WTC11 (cell line): Measurements from ENCODE around the gene C2CD4A. TPM values are rescaled to one million over a fixed set of nuclear protein-coding genes. Genes with fewer than 3 reads are reported as not detected.

Experiments used
- ATAC-seq: fragments of 200-7000 bp; cut with Tn5 transposase; 2 replicates; pipeline ENCODE4 v1.10.0; 2021; ENCODE audit warnings: mild to moderate bottlenecking, moderate library complexity
- CTCF ChIA-PET: fragments of 300-600 bp; sonication (Branson Sonifier 250); formaldehyde crosslinking; loops from one replicate; lab custom pipeline; 2021; ENCODE audit warnings: antibody characterized with exemption; lab: Charles Lee
- POLR2A ChIA-PET: fragments of 350-600 bp; sonication (Branson Sonifier 250); formaldehyde crosslinking; loops from one replicate; lab custom pipeline; 2021; ENCODE audit warnings: antibody characterized with exemption; lab: Charles Lee
- DNase-seq: peaks from one replicate; pipeline ENCODE4 v3.0.0; 2021; ENCODE audit warnings: low spot score
- H3K27ac Mint-ChIP-seq: 2 replicates; pipeline ENCODE4 v1.8.0; 2021; ENCODE audit warnings: mixed read lengths
- H3K27me3 Mint-ChIP-seq: 2 replicates; pipeline ENCODE4 v1.8.0; 2021; ENCODE audit warnings: low read depth, mild to moderate bottlenecking, moderate library complexity, mixed read lengths
- H3K36me3 Mint-ChIP-seq: 2 replicates; pipeline ENCODE4 v1.8.0; 2021; ENCODE audit warnings: mixed read lengths
- H3K4me1 Mint-ChIP-seq: 2 replicates; pipeline ENCODE4 v1.8.0; 2022; ENCODE audit warnings: mixed read lengths
- H3K4me3 Mint-ChIP-seq: 2 replicates; pipeline ENCODE4 v1.8.0; 2021; ENCODE audit warnings: mild to moderate bottlenecking, moderate library complexity, mixed read lengths
- H3K9me3 Mint-ChIP-seq: 2 replicates; pipeline ENCODE4 v1.8.0; 2021; ENCODE audit warnings: mixed read lengths
- CREM ChIP-seq: sonication (generic); formaldehyde crosslinking; IDR thresholded peaks from 2 replicates; pipeline ENCODE4 v1.8.1; 2022; ENCODE audit warnings: mild to moderate bottlenecking, missing genetic modification reagents, moderate library complexity
- EMX1 ChIP-seq: fragments of 250-450 bp; sonication (Bioruptor Pico); IDR thresholded peaks from 2 replicates; pipeline ENCODE4 v1.8.0; 2021; ENCODE audit warnings: mild to moderate bottlenecking
- ESRRA ChIP-seq: sonication (generic); formaldehyde crosslinking; IDR thresholded peaks from 2 replicates; pipeline ENCODE4 v1.8.1; 2022; ENCODE audit warnings: mild to moderate bottlenecking, missing genetic modification reagents, borderline replicate concordance
- ETV6 ChIP-seq: sonication (generic); formaldehyde crosslinking; IDR thresholded peaks from 2 replicates; pipeline ENCODE4 v1.8.1; 2022; ENCODE audit warnings: mild to moderate bottlenecking, missing genetic modification reagents
- FOXK1 ChIP-seq: sonication (generic); formaldehyde crosslinking; IDR thresholded peaks from 2 replicates; pipeline ENCODE4 v1.8.0; 2022; ENCODE audit warnings: mild to moderate bottlenecking, moderate library complexity, missing genetic modification reagents
- GABPB1 ChIP-seq: sonication (generic); formaldehyde crosslinking; IDR thresholded peaks from 2 replicates; pipeline ENCODE4 v1.8.1; 2023; ENCODE audit warnings: mild to moderate bottlenecking, missing genetic modification reagents
- MXD4 ChIP-seq: fragments of 250-450 bp; sonication (Bioruptor Pico); IDR thresholded peaks from 2 replicates; pipeline ENCODE4 v1.8.0; 2021; ENCODE audit warnings: mild to moderate bottlenecking, moderate library complexity, borderline replicate concordance
- NFATC4 ChIP-seq: fragments of 250-450 bp; sonication (Bioruptor Pico); IDR thresholded peaks from 2 replicates; pipeline ENCODE4 v1.9.0; 2021; ENCODE audit warnings: mild to moderate bottlenecking
- NR1H2 ChIP-seq: sonication (generic); formaldehyde crosslinking; IDR thresholded peaks from 2 replicates; pipeline ENCODE4 v1.9.0; 2021; ENCODE audit warnings: mild to moderate bottlenecking, moderate library complexity, missing genetic modification reagents
- OVOL2 ChIP-seq: fragments of 250-450 bp; sonication (Bioruptor Pico); IDR thresholded peaks from 2 replicates; pipeline ENCODE4 v1.9.0; 2021; ENCODE audit warnings: mild to moderate bottlenecking, borderline replicate concordance
- PRRX2 ChIP-seq: fragments of 250-450 bp; sonication (Bioruptor Pico); IDR thresholded peaks from 2 replicates; pipeline ENCODE4 v1.8.0; 2021; ENCODE audit warnings: mild to moderate bottlenecking
- TCF7 ChIP-seq: sonication (generic); formaldehyde crosslinking; IDR thresholded peaks from 2 replicates; pipeline ENCODE4 v1.8.0; 2022; ENCODE audit warnings: mild to moderate bottlenecking, low read depth, missing genetic modification reagents, moderate library complexity
- TEAD1 ChIP-seq: sonication (generic); formaldehyde crosslinking; IDR thresholded peaks from 2 replicates; pipeline ENCODE4 v1.8.0; 2022; ENCODE audit warnings: mild to moderate bottlenecking, missing genetic modification reagents
- TP53 ChIP-seq: sonication (generic); formaldehyde crosslinking; IDR thresholded peaks from 2 replicates; pipeline ENCODE4 v1.8.1; 2023; ENCODE audit warnings: mild to moderate bottlenecking, missing genetic modification reagents
- ZBTB21 ChIP-seq: sonication (generic); formaldehyde crosslinking; IDR thresholded peaks from 2 replicates; pipeline ENCODE4 v1.8.1; 2023; ENCODE audit warnings: mild to moderate bottlenecking, missing genetic modification reagents, borderline replicate concordance
- ZNF138 ChIP-seq: sonication (generic); formaldehyde crosslinking; conservative IDR thresholded peaks from 2 replicates; pipeline ENCODE4 v1.8.1; 2022; ENCODE audit warnings: mild to moderate bottlenecking, moderate library complexity, missing genetic modification reagents
- ZNF219 ChIP-seq: sonication (generic); formaldehyde crosslinking; IDR thresholded peaks from 2 replicates; pipeline ENCODE4 v1.8.0; 2023; ENCODE audit warnings: missing genetic modification reagents, mild to moderate bottlenecking, borderline replicate concordance
- ZNF232 ChIP-seq: sonication (generic); formaldehyde crosslinking; IDR thresholded peaks from 2 replicates; pipeline ENCODE4 v1.8.0; 2022; ENCODE audit warnings: mild to moderate bottlenecking, missing genetic modification reagents
- ZNF416 ChIP-seq: fragments of 250-450 bp; sonication (Bioruptor Pico); IDR thresholded peaks from 2 replicates; pipeline ENCODE4 v1.9.0; 2021; ENCODE audit warnings: mild to moderate bottlenecking, inconsistent platforms
- ZNF423 ChIP-seq: fragments of 250-450 bp; sonication (Bioruptor Pico); IDR thresholded peaks from 2 replicates; pipeline ENCODE4 v2.1.2; 2022; ENCODE audit warnings: mild to moderate bottlenecking, moderate library complexity
- total RNA-seq: library from RNA; stranded (reverse); gene quantifications from 3 replicates; pipeline ENCODE4 v1.2.3, GENCODE V29; 2021
- TF ChIP-seq, protein P1 (sequence below): sonication (generic); formaldehyde crosslinking; IDR thresholded peaks from 2 replicates; pipeline ENCODE4 v1.8.0; 2022; ENCODE audit warnings: mild to moderate bottlenecking, missing genetic modification reagents
- TF ChIP-seq, protein P2 (sequence below): sonication (generic); formaldehyde crosslinking; IDR thresholded peaks from 2 replicates; pipeline ENCODE4 v1.8.1; 2022; ENCODE audit warnings: low read depth, missing genetic modification reagents, borderline replicate concordance
- TF ChIP-seq, protein P3 (sequence below): sonication (generic); formaldehyde crosslinking; IDR thresholded peaks from 2 replicates; pipeline ENCODE4 v1.8.0; 2022; ENCODE audit warnings: mild to moderate bottlenecking, missing genetic modification reagents
- TF ChIP-seq, protein P4 (sequence below): fragments of 200-600 bp; IDR thresholded peaks from 2 replicates; pipeline ENCODE4 v1.8.0; 2022; ENCODE audit warnings: antibody characterized with exemption
- TF ChIP-seq, protein P5 (sequence below): sonication (generic); formaldehyde crosslinking; IDR thresholded peaks from 2 replicates; pipeline ENCODE4 v1.8.1; 2022; ENCODE audit warnings: mild to moderate bottlenecking, missing genetic modification reagents, moderate library complexity, borderline replicate concordance
- TF ChIP-seq, protein P6 (sequence below): sonication (generic); formaldehyde crosslinking; conservative IDR thresholded peaks from 2 replicates; pipeline ENCODE4 v1.8.1; 2022; ENCODE audit warnings: mild to moderate bottlenecking, missing genetic modification reagents

The C2CD4A gene
- total RNA-seq, 1 experiment from 2014 or later, result 0.42 TPM

DNA sequence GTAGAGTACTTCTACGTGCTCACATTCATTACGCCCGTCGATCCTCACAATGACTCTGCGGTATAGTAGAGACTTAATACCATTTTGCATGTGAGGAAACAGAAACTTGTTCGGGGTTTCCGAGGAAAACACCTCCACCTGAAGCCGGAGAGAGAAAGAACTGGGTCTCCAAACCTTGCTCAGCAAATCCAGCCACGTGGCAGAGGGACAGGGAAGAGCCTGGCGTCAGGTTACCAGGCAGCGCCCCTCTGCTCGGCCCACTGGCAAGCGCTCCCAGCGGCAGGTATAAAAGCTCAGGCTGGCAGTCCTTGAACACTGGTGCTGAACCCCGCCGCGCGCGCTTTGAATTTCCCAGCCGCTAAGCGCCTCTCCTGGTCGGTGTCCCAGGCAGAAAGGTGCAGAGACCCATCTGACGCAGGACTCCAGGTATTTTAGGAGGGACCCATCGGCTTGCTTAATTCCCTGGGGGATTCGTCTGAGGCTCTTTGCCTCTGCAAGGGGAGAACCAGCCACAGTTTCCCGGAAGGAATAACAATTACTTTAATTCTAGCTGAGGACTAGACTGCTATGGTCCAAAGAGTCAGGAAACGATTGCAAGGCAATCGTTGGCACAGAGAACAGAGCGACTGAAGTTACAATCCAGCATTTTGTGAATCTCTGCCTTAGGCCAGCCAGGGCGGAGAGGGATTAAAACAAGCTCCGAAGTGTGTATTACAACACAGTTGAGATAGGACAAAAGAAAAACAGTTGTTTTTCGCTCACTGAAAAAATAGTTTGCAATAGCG, at the start of gene C2CD4A (continued):
- peak; percentile 51; the same call in 1 of the 2 replicates for TF ChIP-seq CREM (CRISPR knock-in tag)
- TF ChIP-seq, protein P1, sequence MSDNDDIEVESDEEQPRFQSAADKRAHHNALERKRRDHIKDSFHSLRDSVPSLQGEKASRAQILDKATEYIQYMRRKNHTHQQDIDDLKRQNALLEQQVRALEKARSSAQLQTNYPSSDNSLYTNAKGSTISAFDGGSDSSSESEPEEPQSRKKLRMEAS (CRISPR knock-in tag), result peak; percentile 95
- TF ChIP-seq ZBTB21, result no peak
- TF ChIP-seq, protein P2, sequence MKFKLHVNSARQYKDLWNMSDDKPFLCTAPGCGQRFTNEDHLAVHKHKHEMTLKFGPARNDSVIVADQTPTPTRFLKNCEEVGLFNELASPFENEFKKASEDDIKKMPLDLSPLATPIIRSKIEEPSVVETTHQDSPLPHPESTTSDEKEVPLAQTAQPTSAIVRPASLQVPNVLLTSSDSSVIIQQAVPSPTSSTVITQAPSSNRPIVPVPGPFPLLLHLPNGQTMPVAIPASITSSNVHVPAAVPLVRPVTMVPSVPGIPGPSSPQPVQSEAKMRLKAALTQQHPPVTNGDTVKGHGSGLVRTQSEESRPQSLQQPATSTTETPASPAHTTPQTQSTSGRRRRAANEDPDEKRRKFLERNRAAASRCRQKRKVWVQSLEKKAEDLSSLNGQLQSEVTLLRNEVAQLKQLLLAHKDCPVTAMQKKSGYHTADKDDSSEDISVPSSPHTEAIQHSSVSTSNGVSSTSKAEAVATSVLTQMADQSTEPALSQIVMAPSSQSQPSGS (CRISPR knock-in tag), result no peak
- TF ChIP-seq ZNF138 (CRISPR knock-in tag), result no peak
- TF ChIP-seq GABPB1 (CRISPR knock-in tag), result peak; percentile 22; the same call in 1 of the 2 replicates
- TF ChIP-seq, protein P3, sequence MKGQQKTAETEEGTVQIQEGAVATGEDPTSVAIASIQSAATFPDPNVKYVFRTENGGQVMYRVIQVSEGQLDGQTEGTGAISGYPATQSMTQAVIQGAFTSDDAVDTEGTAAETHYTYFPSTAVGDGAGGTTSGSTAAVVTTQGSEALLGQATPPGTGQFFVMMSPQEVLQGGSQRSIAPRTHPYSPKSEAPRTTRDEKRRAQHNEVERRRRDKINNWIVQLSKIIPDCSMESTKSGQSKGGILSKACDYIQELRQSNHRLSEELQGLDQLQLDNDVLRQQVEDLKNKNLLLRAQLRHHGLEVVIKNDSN, result peak; percentile 79; the same call in 1 of the 2 replicates
- peak; percentile 20; the same call in 1 of the 2 replicates for TF ChIP-seq ZNF423
- no peak for TF ChIP-seq NFATC4 (CRISPR knock-in tag)
- peak; percentile 64 for TF ChIP-seq FOXK1 (CRISPR knock-in tag)
- TF ChIP-seq PRRX2 (CRISPR knock-in tag), result no peak
- no peak for TF ChIP-seq NR1H2
- TF ChIP-seq, protein P4, sequence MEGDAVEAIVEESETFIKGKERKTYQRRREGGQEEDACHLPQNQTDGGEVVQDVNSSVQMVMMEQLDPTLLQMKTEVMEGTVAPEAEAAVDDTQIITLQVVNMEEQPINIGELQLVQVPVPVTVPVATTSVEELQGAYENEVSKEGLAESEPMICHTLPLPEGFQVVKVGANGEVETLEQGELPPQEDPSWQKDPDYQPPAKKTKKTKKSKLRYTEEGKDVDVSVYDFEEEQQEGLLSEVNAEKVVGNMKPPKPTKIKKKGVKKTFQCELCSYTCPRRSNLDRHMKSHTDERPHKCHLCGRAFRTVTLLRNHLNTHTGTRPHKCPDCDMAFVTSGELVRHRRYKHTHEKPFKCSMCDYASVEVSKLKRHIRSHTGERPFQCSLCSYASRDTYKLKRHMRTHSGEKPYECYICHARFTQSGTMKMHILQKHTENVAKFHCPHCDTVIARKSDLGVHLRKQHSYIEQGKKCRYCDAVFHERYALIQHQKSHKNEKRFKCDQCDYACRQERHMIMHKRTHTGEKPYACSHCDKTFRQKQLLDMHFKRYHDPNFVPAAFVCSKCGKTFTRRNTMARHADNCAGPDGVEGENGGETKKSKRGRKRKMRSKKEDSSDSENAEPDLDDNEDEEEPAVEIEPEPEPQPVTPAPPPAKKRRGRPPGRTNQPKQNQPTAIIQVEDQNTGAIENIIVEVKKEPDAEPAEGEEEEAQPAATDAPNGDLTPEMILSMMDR, result no peak
- no peak for TF ChIP-seq TCF7 (CRISPR knock-in tag)
- TF ChIP-seq ZNF416 (CRISPR knock-in tag), result no peak
- TF ChIP-seq, all 79 proteins: peak for 18

DNA sequence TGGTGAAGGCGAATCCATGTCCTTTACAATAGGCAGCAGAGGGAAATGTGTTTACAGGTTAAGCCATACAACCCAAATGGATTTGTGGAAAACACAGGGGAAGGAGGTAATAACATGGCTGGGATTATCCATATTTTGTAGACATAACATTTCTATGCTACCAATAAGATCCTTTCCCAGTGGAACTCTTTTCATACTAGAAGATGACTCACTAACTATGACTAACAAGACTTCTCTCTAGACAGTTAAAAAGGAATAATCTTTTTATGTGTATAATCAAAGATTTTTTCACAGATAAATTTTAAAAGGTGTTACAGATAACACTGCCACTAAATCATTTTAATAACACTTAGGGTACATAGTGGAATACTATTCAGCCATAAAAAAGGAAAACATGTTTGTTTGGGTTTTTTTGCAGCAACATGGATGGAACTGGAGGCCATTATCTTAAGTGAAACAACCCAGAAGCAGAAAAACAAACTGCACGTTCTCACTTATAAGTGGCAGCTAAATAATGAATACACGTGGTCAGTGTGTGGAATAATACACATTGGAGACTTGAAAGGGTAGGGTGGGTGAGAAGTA, 46.1 kb upstream of the C2CD4A start:
- DNase-seq, result no peak

DNA sequence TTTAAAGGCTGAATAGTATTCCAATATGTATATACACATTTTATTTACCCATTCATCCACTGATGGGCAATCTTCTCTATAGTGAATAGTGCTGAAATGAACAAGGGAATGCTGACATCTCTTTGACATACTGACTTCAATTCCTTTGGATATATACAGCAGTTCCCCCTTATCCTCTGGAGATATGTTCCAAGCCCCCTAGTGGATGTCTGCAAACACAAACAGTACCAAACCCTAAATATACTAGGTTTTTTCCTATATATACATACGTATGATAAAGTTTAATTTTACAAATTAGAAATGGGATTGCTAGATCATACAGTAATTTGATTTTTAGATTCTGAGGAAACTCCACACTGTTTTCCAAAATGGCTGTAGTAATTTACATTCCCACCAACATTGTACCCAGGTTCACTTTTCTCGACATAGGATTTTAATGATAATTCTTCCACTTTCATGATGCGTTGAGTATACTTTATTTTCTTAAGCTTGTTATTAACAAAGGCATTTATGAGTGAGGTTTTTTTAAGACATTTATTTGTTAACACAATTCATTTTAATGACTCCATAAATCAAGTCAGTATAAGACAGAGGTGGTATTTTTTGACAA, 44.7 kb upstream of the C2CD4A start:
- no peak overlapping the region for H3K27ac Mint-ChIP-seq
- ATAC-seq (peak; percentile 60; the same call in 1 of the 2 replicates), DNase-seq (no peak)
- no peaks in the 10 kb centered on the region for H3K4me1 Mint-ChIP-seq
- POLR2A ChIA-PET, result no interaction called here
- no peak overlapping the region for H3K4me3 Mint-ChIP-seq
- peaks cover 11% of the 10 kb centered on the region for H3K9me3 Mint-ChIP-seq
- H3K27me3 Mint-ChIP-seq, result no peaks in the 10 kb centered on the region
- peaks cover 17% of the 10 kb centered on the region for H3K36me3 Mint-ChIP-seq
- CTCF ChIA-PET, result no interaction called here
- TF ChIP-seq EMX1 (no peak), ETV6 (CRISPR knock-in tag) (no peak), OVOL2 (CRISPR knock-in tag) (no peak), ESRRA (CRISPR knock-in tag) (no peak)
- TF ChIP-seq, protein P5, sequence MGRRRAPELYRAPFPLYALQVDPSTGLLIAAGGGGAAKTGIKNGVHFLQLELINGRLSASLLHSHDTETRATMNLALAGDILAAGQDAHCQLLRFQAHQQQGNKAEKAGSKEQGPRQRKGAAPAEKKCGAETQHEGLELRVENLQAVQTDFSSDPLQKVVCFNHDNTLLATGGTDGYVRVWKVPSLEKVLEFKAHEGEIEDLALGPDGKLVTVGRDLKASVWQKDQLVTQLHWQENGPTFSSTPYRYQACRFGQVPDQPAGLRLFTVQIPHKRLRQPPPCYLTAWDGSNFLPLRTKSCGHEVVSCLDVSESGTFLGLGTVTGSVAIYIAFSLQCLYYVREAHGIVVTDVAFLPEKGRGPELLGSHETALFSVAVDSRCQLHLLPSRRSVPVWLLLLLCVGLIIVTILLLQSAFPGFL (CRISPR knock-in tag), result no peak
- TF ChIP-seq, protein P6, sequence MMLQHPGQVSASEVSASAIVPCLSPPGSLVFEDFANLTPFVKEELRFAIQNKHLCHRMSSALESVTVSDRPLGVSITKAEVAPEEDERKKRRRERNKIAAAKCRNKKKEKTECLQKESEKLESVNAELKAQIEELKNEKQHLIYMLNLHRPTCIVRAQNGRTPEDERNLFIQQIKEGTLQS (CRISPR knock-in tag), result no peak
- TF ChIP-seq, protein P1 (CRISPR knock-in tag), result no peak

More for the DNA sequence above, 46.1 kb upstream of the C2CD4A start:
- peaks cover 22% of the 10 kb centered on the region for H3K9me3 Mint-ChIP-seq
- H3K36me3 Mint-ChIP-seq, result peaks cover 27% of the 10 kb centered on the region
- ChIA-PET CTCF (no interaction called here), POLR2A (interaction anchor here (0.6 kb wide), 1 partner anchor 12 kb away, joined by 3 read pairs; no protein-coding TSS in a partner anchor)
- no peaks in the 10 kb centered on the region for H3K27me3 Mint-ChIP-seq
- ATAC-seq, result no peak
- H3K4me1 Mint-ChIP-seq, result no peaks in the 10 kb centered on the region
- no peak overlapping the region for H3K4me3 Mint-ChIP-seq
- TF ChIP-seq NR1H2, result no peak
- TF ChIP-seq, protein P1 (CRISPR knock-in tag), result no peak
- no peak for TF ChIP-seq ZNF219 (CRISPR knock-in tag)
- TF ChIP-seq GABPB1 (CRISPR knock-in tag), result no peak
- no peak for TF ChIP-seq ZNF232 (CRISPR knock-in tag)
- no peak for TF ChIP-seq TP53 (CRISPR knock-in tag)
- no peak for TF ChIP-seq ZNF138 (CRISPR knock-in tag)
- no peak for TF ChIP-seq TEAD1 (CRISPR knock-in tag)
- TF ChIP-seq MXD4 (CRISPR knock-in tag), result no peak
- H3K27ac Mint-ChIP-seq, result no peak overlapping the region
